ENCODE measurements around the gene NFKB2. TPM values are rescaled to one million over a fixed set of nuclear protein-coding genes. Genes with fewer than 3 reads are reported as not detected.
A peak's percentile ranks its signal among the peaks of the same experiment; 100 is the strongest.

NFKB2 gene
- total RNA-seq, 1 donor = 37.6 TPM

GRCh38 chr10:102418622-102419268 lies 23.2 kb downstream of the NFKB2 start, which contains the start of gene PSD:
Gene PSD (minus strand): TSS chr10:102418785. CDS start chr10:102417038, 1,747 bp downstream.
- H3K4me3 ChIP-seq (ENCODE audit: low read depth, low read length) = peak within 1 kb of the TSS; percentile 89
- no peak for DNase-seq (ENCODE audit: low read depth)
- TF ChIP-seq CTCF (IDR thresholded peaks at IDR 0.05; ENCODE audit: insufficient read depth, low read depth, low read length) = no peak

- DNase-seq (ENCODE audit: low read depth) = no peak
- H3K4me3 ChIP-seq (ENCODE audit: low read depth, low read length) = peak overlapping the region; percentile 89
- no peak for TF ChIP-seq CTCF (IDR thresholded peaks at IDR 0.05; ENCODE audit: insufficient read depth, low read depth, low read length)
Measured at GRCh38 chr10:102419269-102420180, 24.0 kb downstream of the NFKB2 start.

GRCh38 chr10:102420181-102420713 lies 24.7 kb downstream of the NFKB2 start:
- DNase-seq (ENCODE audit: low read depth) = no peak
- TF ChIP-seq CTCF (IDR thresholded peaks at IDR 0.05; ENCODE audit: insufficient read depth, low read depth, low read length) = no peak
- H3K4me3 ChIP-seq (ENCODE audit: low read depth, low read length) = peak overlapping the region; percentile 89

- no peak for TF ChIP-seq CTCF (IDR thresholded peaks at IDR 0.05; ENCODE audit: insufficient read depth, low read depth, low read length)
- DNase-seq (ENCODE audit: low read depth) = peak; percentile 97
- H3K4me3 ChIP-seq (ENCODE audit: low read depth, low read length) = peak within 1 kb of the TSS; percentile 89
Measured at GRCh38 chr10:102420714-102421506, 25.4 kb downstream of the NFKB2 start, which contains the start of gene FBXL15. Gene FBXL15 (plus strand): TSS chr10:102420836. CDS start chr10:102421130, 294 bp downstream.

- DNase-seq (ENCODE audit: low read depth) = no peak
- peak overlapping the region; percentile 89 for H3K4me3 ChIP-seq (ENCODE audit: low read depth, low read length)
- no peak for TF ChIP-seq CTCF (IDR thresholded peaks at IDR 0.05; ENCODE audit: insufficient read depth, low read depth, low read length)
Measured at GRCh38 chr10:102421507-102421756, 25.9 kb downstream of the NFKB2 start.

GRCh38 chr10:102421757-102422512 lies 26.4 kb downstream of the NFKB2 start:
- H3K4me3 ChIP-seq (ENCODE audit: low read depth, low read length) = peak overlapping the region; percentile 89
- DNase-seq (ENCODE audit: low read depth) = no peak
- no peak for TF ChIP-seq CTCF (IDR thresholded peaks at IDR 0.05; ENCODE audit: insufficient read depth, low read depth, low read length)
